Smooth muscle cell (in vitro differentiated cells): ENCODE measurements around the gene CUBN. TPM values are rescaled to one million over a fixed set of nuclear protein-coding genes. Genes with fewer than 3 reads are reported as not detected.
A peak's percentile ranks its signal among the peaks of the same experiment; 100 is the strongest.

Experiments
- DNase-seq: peaks from one replicate; lab custom pipeline; 2025; ENCODE audit not compliant: unreplicated experiment; lab: John Stamatoyannopoulos, UW
- H2AFZ ChIP-seq: fragments of 200-600 bp; sonication (generic); 2 replicates; pipeline ENCODE4 v1.6.0; 2016; ENCODE audit warnings: antibody characterized with exemption, low read depth, mild to moderate bottlenecking
- H3F3A ChIP-seq: fragments of 200-600 bp; sonication (generic); 2 replicates; pipeline ENCODE4 v1.6.0; 2017; ENCODE audit warnings: antibody characterized with exemption, low read depth
- H3K27ac ChIP-seq: fragments of 200-600 bp; sonication (generic); 2 replicates; pipeline ENCODE4 v1.5.1; 2016; ENCODE audit warnings: low read depth, mild to moderate bottlenecking
- H3K27me3 ChIP-seq: fragments of 200-600 bp; sonication (generic); 2 replicates; pipeline ENCODE4 v1.6.1; 2016; ENCODE audit warnings: low read depth, mild to moderate bottlenecking
- H3K36me3 ChIP-seq: fragments of 200-600 bp; sonication (generic); 2 replicates; pipeline ENCODE4 v1.5.1; 2016; ENCODE audit warnings: low read depth
- H3K4me1 ChIP-seq: fragments of 200-600 bp; sonication (generic); 2 replicates; pipeline ENCODE4 v1.5.1; 2016; ENCODE audit warnings: low read depth
- H3K4me2 ChIP-seq: fragments of 200-600 bp; sonication (generic); 2 replicates; pipeline ENCODE4 v1.6.0; 2016; ENCODE audit warnings: mild to moderate bottlenecking
- H3K4me3 ChIP-seq: fragments of 200-600 bp; sonication (generic); 2 replicates; pipeline ENCODE4 v1.5.1; 2016; ENCODE audit warnings: mild to moderate bottlenecking
- H3K79me2 ChIP-seq: fragments of 200-600 bp; sonication (generic); 2 replicates; pipeline ENCODE4 v1.6.0; 2016; ENCODE audit warnings: low read depth, mild to moderate bottlenecking
- H3K9ac ChIP-seq: fragments of 200-600 bp; sonication (generic); 2 replicates; pipeline ENCODE4 v1.6.0; 2016; ENCODE audit warnings: low read depth
- H3K9me3 ChIP-seq: fragments of 200-600 bp; sonication (generic); replicated peaks from 2 replicates; pipeline ENCODE4 v1.5.1; 2016; ENCODE audit warnings: low read depth
- H4K20me1 ChIP-seq: fragments of 200-600 bp; sonication (generic); 2 replicates; pipeline ENCODE4 v1.6.0; 2016; ENCODE audit warnings: low read depth
- CTCF ChIP-seq: fragments of 200-600 bp; sonication (generic); IDR thresholded peaks from 2 replicates; pipeline ENCODE4 v1.5.1; 2017; ENCODE audit warnings: borderline replicate concordance, mild to moderate bottlenecking, antibody characterized with exemption; ENCODE audit not compliant: insufficient read depth, poor library complexity, severe bottlenecking
- WGBS: methylation state at CpG from one replicate; pipeline ENCODE4 v1.1.7; 2016; ENCODE audit warnings: low lambda C conversion rate; 5-methylcytosine and 5-hydroxymethylcytosine counted together
- polyA plus RNA-seq: library from polyadenylated mRNA; unstranded; fragments of >200 nt; fragmentation: Nextera tagmentation; extraction: Ambion mirVana; gene quantifications from 2 replicates; pipeline ENCODE4 v1.2.1, GENCODE V29; 2016
- total RNA-seq: library from RNA; depleted of rRNA; stranded (reverse); fragments of >200 nt; gene quantifications from 2 replicates; pipeline ENCODE4 v1.2.3, GENCODE V29; 2014

The CUBN gene
- total and polyA plus RNA-seq, 2 experiments from 2014 or later: 0.62 to 4.7 TPM

GRCh38 chr10:16866541-16867275 lies 262.9 kb downstream of the CUBN start:
- Histone ChIP-seq H3K27me3 (no peaks in the 10 kb centered on the region), H2AFZ (no peak overlapping the region), H3K27ac (peak overlapping the region; percentile 46), H3K9ac (no peak overlapping the region), H3K4me2 (no peak overlapping the region), H3K4me3 (no peak overlapping the region), H3K4me1 (peaks cover 21% of the 10 kb centered on the region), H3K79me2 (no peaks in the 10 kb centered on the region), H3K9me3 (no peaks in the 10 kb centered on the region), H4K20me1 (no peaks in the 10 kb centered on the region), H3K36me3 (no peaks in the 10 kb centered on the region), H3F3A (peaks cover 5% of the 10 kb centered on the region)
- TF ChIP-seq CTCF: no peak
- no peak for DNase-seq
- 95% methylated on average over 7 of the region's 7 CpGs for WGBS

GRCh38 chr10:16865766-16866165 lies 263.8 kb downstream of the CUBN start:
- WGBS: 96% methylated on average over 7 of the region's 7 CpGs
- no peak overlapping the region for H3K27ac ChIP-seq
- H3K4me3 ChIP-seq: no peak overlapping the region
- H3K4me1 ChIP-seq: peaks cover 21% of the 10 kb centered on the region
- no peak overlapping the region for H3K4me2 ChIP-seq
- no peak overlapping the region for H2AFZ ChIP-seq
- H3F3A ChIP-seq: peaks cover 5% of the 10 kb centered on the region
- no peak overlapping the region for H3K9ac ChIP-seq
- H4K20me1 ChIP-seq: no peaks in the 10 kb centered on the region
- H3K27me3 ChIP-seq: no peaks in the 10 kb centered on the region
- no peaks in the 10 kb centered on the region for H3K9me3 ChIP-seq
- no peak for TF ChIP-seq CTCF
- H3K79me2 ChIP-seq: no peaks in the 10 kb centered on the region
- DNase-seq: no peak
- H3K36me3 ChIP-seq: no peaks in the 10 kb centered on the region

GRCh38 chr10:16863766-16864165 lies 265.8 kb downstream of the CUBN start:
- DNase-seq: no peak
- no peak for TF ChIP-seq CTCF

GRCh38 chr10:16857419-16857818 lies 272.2 kb downstream of the CUBN start:
- Histone ChIP-seq H3K4me3 (no peak overlapping the region), H2AFZ (no peak overlapping the region), H3K27ac (peak overlapping the region; percentile 85), H3K4me1 (peaks cover 9% of the 10 kb centered on the region), H3K9ac (no peak overlapping the region), H4K20me1 (no peaks in the 10 kb centered on the region), H3K4me2 (no peak overlapping the region), H3K27me3 (no peaks in the 10 kb centered on the region), H3K9me3 (no peaks in the 10 kb centered on the region), H3K36me3 (no peaks in the 10 kb centered on the region), H3K79me2 (no peaks in the 10 kb centered on the region), H3F3A (peaks cover 10% of the 10 kb centered on the region)
- WGBS: 91% methylated on average over 4 of the region's 4 CpGs
- DNase-seq: no peak
- TF ChIP-seq CTCF: no peak

More at GRCh38 chr10:16863766-16864165, 265.8 kb downstream of the CUBN start:
- no peaks in the 10 kb centered on the region for H3K36me3 ChIP-seq
- H3K9me3 ChIP-seq: no peaks in the 10 kb centered on the region
- no peaks in the 10 kb centered on the region for H3K27me3 ChIP-seq
- H3K4me2 ChIP-seq: peak overlapping the region; percentile 13
- H4K20me1 ChIP-seq: no peaks in the 10 kb centered on the region
- no peaks in the 10 kb centered on the region for H3K79me2 ChIP-seq
- H3K4me3 ChIP-seq: no peak overlapping the region
- H2AFZ ChIP-seq: peak overlapping the region; percentile 50
- peaks cover 5% of the 10 kb centered on the region for H3F3A ChIP-seq
- 55% methylated on average over 2 of the region's 2 CpGs for WGBS
- H3K27ac ChIP-seq: no peak overlapping the region
- peaks cover 21% of the 10 kb centered on the region for H3K4me1 ChIP-seq
- H3K9ac ChIP-seq: no peak overlapping the region
